WTC11 (cell line): ENCODE measurements around the gene ABHD6. TPM values are rescaled to one million over a fixed set of nuclear protein-coding genes. Genes with fewer than 3 reads are reported as not detected.

ENCODE experiments used
- ATAC-seq: fragments of 200-7000 bp; cut with Tn5 transposase; 2 replicates; pipeline ENCODE4 v1.10.0; 2021; ENCODE audit warnings: mild to moderate bottlenecking, moderate library complexity
- CTCF ChIA-PET: fragments of 300-600 bp; sonication (Branson Sonifier 250); formaldehyde crosslinking; loops from one replicate; lab custom pipeline; 2021; ENCODE audit warnings: antibody characterized with exemption; lab: Charles Lee
- POLR2A ChIA-PET: fragments of 350-600 bp; sonication (Branson Sonifier 250); formaldehyde crosslinking; loops from one replicate; lab custom pipeline; 2021; ENCODE audit warnings: antibody characterized with exemption; lab: Charles Lee
- DNase-seq: peaks from one replicate; pipeline ENCODE4 v3.0.0; 2021; ENCODE audit warnings: low spot score
- H3K27ac Mint-ChIP-seq: 2 replicates; pipeline ENCODE4 v1.8.0; 2021; ENCODE audit warnings: mixed read lengths
- H3K27me3 Mint-ChIP-seq: 2 replicates; pipeline ENCODE4 v1.8.0; 2021; ENCODE audit warnings: low read depth, mild to moderate bottlenecking, moderate library complexity, mixed read lengths
- H3K36me3 Mint-ChIP-seq: 2 replicates; pipeline ENCODE4 v1.8.0; 2021; ENCODE audit warnings: mixed read lengths
- H3K4me1 Mint-ChIP-seq: 2 replicates; pipeline ENCODE4 v1.8.0; 2022; ENCODE audit warnings: mixed read lengths
- H3K4me3 Mint-ChIP-seq: 2 replicates; pipeline ENCODE4 v1.8.0; 2021; ENCODE audit warnings: mild to moderate bottlenecking, moderate library complexity, mixed read lengths
- H3K9me3 Mint-ChIP-seq: 2 replicates; pipeline ENCODE4 v1.8.0; 2021; ENCODE audit warnings: mixed read lengths
- ATF3 ChIP-seq: sonication (generic); formaldehyde crosslinking; conservative IDR thresholded peaks from 2 replicates; pipeline ENCODE4 v1.8.1; 2022; ENCODE audit warnings: mild to moderate bottlenecking, missing genetic modification reagents
- FOXP1 ChIP-seq: sonication (generic); formaldehyde crosslinking; IDR thresholded peaks from 2 replicates; pipeline ENCODE4 v1.8.0; 2022; ENCODE audit warnings: missing genetic modification reagents, mild to moderate bottlenecking, moderate library complexity, borderline replicate concordance
- GTF2I ChIP-seq: fragments of 250-450 bp; sonication (Bioruptor Pico); conservative IDR thresholded peaks from 2 replicates; pipeline ENCODE4 v1.4.0; 2021; ENCODE audit warnings: mild to moderate bottlenecking
- JUN ChIP-seq: sonication (generic); formaldehyde crosslinking; IDR thresholded peaks from 2 replicates; pipeline ENCODE4 v1.8.0; 2023; ENCODE audit warnings: mild to moderate bottlenecking, missing genetic modification reagents
- NFYB ChIP-seq: sonication (generic); formaldehyde crosslinking; conservative IDR thresholded peaks from 2 replicates; pipeline ENCODE4 v1.8.0; 2022; ENCODE audit warnings: low read depth, missing genetic modification reagents
- NR3C1 ChIP-seq: sonication (generic); formaldehyde crosslinking; conservative IDR thresholded peaks from 2 replicates; pipeline ENCODE4 v1.8.1; 2023; ENCODE audit warnings: low read depth, mild to moderate bottlenecking, missing genetic modification reagents
- OVOL2 ChIP-seq: fragments of 250-450 bp; sonication (Bioruptor Pico); IDR thresholded peaks from 2 replicates; pipeline ENCODE4 v1.9.0; 2021; ENCODE audit warnings: mild to moderate bottlenecking, borderline replicate concordance
- PREB ChIP-seq: sonication (generic); formaldehyde crosslinking; IDR thresholded peaks from 2 replicates; pipeline ENCODE4 v1.8.1; 2022; ENCODE audit warnings: mild to moderate bottlenecking, missing genetic modification reagents, moderate library complexity, borderline replicate concordance
- STAT6 ChIP-seq: sonication (generic); formaldehyde crosslinking; conservative IDR thresholded peaks from 2 replicates; pipeline ENCODE4 v1.8.1; 2023; ENCODE audit warnings: mild to moderate bottlenecking, low read depth, missing genetic modification reagents, moderate library complexity
- TCF7 ChIP-seq: sonication (generic); formaldehyde crosslinking; IDR thresholded peaks from 2 replicates; pipeline ENCODE4 v1.8.0; 2022; ENCODE audit warnings: mild to moderate bottlenecking, low read depth, missing genetic modification reagents, moderate library complexity
- TP53 ChIP-seq: sonication (generic); formaldehyde crosslinking; IDR thresholded peaks from 2 replicates; pipeline ENCODE4 v1.8.1; 2023; ENCODE audit warnings: mild to moderate bottlenecking, missing genetic modification reagents
- USF1 ChIP-seq: sonication (generic); formaldehyde crosslinking; IDR thresholded peaks from 2 replicates; pipeline ENCODE4 v1.8.0; 2022; ENCODE audit warnings: mild to moderate bottlenecking, missing genetic modification reagents
- ZNF138 ChIP-seq: sonication (generic); formaldehyde crosslinking; conservative IDR thresholded peaks from 2 replicates; pipeline ENCODE4 v1.8.1; 2022; ENCODE audit warnings: mild to moderate bottlenecking, moderate library complexity, missing genetic modification reagents
- total RNA-seq: library from RNA; stranded (reverse); gene quantifications from 3 replicates; pipeline ENCODE4 v1.2.3, GENCODE V29; 2021
- TF ChIP-seq, protein P1 (sequence below): fragments of 250-450 bp; sonication (Bioruptor Pico); IDR thresholded peaks from 2 replicates; pipeline ENCODE4 v1.9.0; 2021; ENCODE audit warnings: mild to moderate bottlenecking
- TF ChIP-seq, protein P2 (sequence below): fragments of 250-450 bp; sonication (Bioruptor Pico); IDR thresholded peaks from 2 replicates; pipeline ENCODE4 v1.9.0; 2021; ENCODE audit warnings: mild to moderate bottlenecking, borderline replicate concordance
- TF ChIP-seq, protein P3 (sequence below): sonication (generic); formaldehyde crosslinking; IDR thresholded peaks from 2 replicates; pipeline ENCODE4 v1.8.1; 2023; ENCODE audit warnings: mild to moderate bottlenecking, missing genetic modification reagents
- TF ChIP-seq, protein P4 (sequence below): sonication (generic); formaldehyde crosslinking; IDR thresholded peaks from 2 replicates; pipeline ENCODE4 v1.8.1; 2022; ENCODE audit warnings: missing genetic modification reagents, borderline replicate concordance

Gene ABHD6
- total RNA-seq, 1 experiment from 2014 or later, result 5.4 TPM

DNA sequence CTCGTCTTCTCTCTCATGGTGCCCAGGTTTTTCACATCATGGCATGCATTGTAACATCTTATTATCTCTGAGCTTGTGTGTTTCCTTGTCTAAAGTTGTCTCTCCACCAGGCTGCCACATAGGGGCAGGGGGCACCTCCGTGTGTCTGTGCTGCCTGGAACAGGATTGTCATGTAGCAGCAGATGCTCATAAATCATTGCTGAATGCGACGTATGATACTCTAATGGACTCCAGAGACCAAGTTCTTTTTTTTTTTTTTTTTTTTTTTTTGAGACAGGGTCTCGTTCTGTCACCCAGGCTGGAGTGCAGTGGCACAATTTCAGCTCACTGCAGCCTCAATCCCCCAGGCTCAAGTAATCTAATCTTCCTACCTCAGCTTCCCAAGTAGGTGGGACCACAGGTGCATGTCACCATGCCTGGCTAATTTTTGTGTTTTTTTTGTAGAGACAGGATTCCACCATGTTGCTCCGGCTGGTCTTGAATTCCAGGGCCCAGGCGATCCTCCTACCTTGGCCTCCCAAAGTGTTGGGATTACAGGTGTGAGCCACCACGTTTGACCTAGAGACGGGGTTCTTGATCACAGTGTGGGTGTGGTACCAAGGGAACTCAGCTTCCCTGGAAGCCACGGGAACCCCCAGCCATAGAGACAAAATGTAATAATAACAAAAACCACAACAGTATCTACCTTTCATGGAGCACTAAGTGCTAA is 22.1 kb upstream of the ABHD6 start (continued):
- no peak for TF ChIP-seq FOXP1 (CRISPR knock-in tag)

- CTCF ChIA-PET, result interaction anchor here (0.6 to 3.8 kb wide), 34 partner anchors 11 to 311 kb away, joined by 3 to 118 read pairs (median 5); partner anchors contain the start of genes ABHD6, FLNB, HTD2 and PXK
- Mint-ChIP-seq H3K9me3 (no peaks in the 10 kb centered on the region), H3K27me3 (no peaks in the 10 kb centered on the region), H3K4me1 (peaks cover 9% of the 10 kb centered on the region), H3K36me3 (no peaks in the 10 kb centered on the region), H3K27ac (no peak overlapping the region), H3K4me3 (no peak overlapping the region)
- POLR2A ChIA-PET, result interaction anchor here (0.6 to 1.3 kb wide), 3 partner anchors 90 to 241 kb away, joined by 4 to 10 read pairs (median 4); partner anchors contain the start of genes HTD2 and RPP14
- no peak for ATAC-seq
- DNase-seq, result no peak
- TF ChIP-seq ZNF138 (CRISPR knock-in tag), result no peak
- TF ChIP-seq TP53 (CRISPR knock-in tag), result no peak
- TF ChIP-seq NR3C1 (CRISPR knock-in tag), result no peak
- TF ChIP-seq GTF2I (CRISPR knock-in tag), result no peak
- no peak for TF ChIP-seq OVOL2 (CRISPR knock-in tag)
- no peak for TF ChIP-seq NFYB (CRISPR knock-in tag)
- no peak for TF ChIP-seq JUN
- no peak for TF ChIP-seq TCF7 (CRISPR knock-in tag)
- TF ChIP-seq USF1 (CRISPR knock-in tag), result no peak
- TF ChIP-seq, protein P1, sequence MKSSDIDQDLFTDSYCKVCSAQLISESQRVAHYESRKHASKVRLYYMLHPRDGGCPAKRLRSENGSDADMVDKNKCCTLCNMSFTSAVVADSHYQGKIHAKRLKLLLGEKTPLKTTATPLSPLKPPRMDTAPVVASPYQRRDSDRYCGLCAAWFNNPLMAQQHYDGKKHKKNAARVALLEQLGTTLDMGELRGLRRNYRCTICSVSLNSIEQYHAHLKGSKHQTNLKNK (CRISPR knock-in tag), result no peak
- TF ChIP-seq, protein P2, sequence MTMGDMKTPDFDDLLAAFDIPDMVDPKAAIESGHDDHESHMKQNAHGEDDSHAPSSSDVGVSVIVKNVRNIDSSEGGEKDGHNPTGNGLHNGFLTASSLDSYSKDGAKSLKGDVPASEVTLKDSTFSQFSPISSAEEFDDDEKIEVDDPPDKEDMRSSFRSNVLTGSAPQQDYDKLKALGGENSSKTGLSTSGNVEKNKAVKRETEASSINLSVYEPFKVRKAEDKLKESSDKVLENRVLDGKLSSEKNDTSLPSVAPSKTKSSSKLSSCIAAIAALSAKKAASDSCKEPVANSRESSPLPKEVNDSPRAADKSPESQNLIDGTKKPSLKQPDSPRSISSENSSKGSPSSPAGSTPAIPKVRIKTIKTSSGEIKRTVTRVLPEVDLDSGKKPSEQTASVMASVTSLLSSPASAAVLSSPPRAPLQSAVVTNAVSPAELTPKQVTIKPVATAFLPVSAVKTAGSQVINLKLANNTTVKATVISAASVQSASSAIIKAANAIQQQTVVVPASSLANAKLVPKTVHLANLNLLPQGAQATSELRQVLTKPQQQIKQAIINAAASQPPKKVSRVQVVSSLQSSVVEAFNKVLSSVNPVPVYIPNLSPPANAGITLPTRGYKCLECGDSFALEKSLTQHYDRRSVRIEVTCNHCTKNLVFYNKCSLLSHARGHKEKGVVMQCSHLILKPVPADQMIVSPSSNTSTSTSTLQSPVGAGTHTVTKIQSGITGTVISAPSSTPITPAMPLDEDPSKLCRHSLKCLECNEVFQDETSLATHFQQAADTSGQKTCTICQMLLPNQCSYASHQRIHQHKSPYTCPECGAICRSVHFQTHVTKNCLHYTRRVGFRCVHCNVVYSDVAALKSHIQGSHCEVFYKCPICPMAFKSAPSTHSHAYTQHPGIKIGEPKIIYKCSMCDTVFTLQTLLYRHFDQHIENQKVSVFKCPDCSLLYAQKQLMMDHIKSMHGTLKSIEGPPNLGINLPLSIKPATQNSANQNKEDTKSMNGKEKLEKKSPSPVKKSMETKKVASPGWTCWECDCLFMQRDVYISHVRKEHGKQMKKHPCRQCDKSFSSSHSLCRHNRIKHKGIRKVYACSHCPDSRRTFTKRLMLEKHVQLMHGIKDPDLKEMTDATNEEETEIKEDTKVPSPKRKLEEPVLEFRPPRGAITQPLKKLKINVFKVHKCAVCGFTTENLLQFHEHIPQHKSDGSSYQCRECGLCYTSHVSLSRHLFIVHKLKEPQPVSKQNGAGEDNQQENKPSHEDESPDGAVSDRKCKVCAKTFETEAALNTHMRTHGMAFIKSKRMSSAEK, result no peak
- TF ChIP-seq ATF3, result no peak
- TF ChIP-seq STAT6, result no peak
- no peak for TF ChIP-seq PREB (CRISPR knock-in tag)
- TF ChIP-seq, protein P3, sequence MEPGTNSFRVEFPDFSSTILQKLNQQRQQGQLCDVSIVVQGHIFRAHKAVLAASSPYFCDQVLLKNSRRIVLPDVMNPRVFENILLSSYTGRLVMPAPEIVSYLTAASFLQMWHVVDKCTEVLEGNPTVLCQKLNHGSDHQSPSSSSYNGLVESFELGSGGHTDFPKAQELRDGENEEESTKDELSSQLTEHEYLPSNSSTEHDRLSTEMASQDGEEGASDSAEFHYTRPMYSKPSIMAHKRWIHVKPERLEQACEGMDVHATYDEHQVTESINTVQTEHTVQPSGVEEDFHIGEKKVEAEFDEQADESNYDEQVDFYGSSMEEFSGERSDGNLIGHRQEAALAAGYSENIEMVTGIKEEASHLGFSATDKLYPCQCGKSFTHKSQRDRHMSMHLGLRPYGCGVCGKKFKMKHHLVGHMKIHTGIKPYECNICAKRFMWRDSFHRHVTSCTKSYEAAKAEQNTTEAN (CRISPR knock-in tag), result no peak
- TF ChIP-seq, protein P4, sequence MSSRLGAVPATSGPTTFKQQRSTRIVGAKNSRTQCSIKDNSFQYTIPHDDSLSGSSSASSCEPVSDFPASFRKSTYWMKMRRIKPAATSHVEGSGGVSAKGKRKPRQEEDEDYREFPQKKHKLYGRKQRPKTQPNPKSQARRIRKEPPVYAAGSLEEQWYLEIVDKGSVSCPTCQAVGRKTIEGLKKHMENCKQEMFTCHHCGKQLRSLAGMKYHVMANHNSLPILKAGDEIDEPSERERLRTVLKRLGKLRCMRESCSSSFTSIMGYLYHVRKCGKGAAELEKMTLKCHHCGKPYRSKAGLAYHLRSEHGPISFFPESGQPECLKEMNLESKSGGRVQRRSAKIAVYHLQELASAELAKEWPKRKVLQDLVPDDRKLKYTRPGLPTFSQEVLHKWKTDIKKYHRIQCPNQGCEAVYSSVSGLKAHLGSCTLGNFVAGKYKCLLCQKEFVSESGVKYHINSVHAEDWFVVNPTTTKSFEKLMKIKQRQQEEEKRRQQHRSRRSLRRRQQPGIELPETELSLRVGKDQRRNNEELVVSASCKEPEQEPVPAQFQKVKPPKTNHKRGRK (CRISPR knock-in tag), result no peak
- TF ChIP-seq, all 79 proteins: peak for 0
These were observed 20.9 kb upstream of the ABHD6 start for GRCh38 chr3:58216496-58217195.
